Measurements from ENCODE around the gene USF1.

DNA sequence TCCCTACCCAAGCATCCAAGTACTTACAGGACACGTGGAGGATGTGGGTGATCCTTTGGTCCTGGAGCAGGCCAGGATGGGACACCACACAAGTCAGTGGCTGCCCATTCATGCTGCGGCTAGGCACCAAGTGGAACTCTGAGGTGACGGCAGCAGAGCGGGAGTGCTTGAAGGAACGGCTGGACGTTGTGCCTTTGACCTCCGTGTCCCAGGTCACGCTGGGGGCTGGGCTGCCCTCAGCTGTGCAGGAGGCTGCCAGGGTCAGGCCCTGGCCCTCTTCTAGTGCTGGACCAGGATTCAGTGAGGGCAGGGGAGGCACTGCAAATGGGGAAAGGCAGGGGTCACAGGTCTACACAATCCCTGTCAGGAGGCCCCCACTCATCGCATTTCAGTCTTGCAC, 31.6 kb upstream of the USF1 start:
- TF ChIP-seq ZNF8 (CRISPR knock-in tag; IDR thresholded peaks at IDR 0.05) (no peak), RARB (CRISPR knock-in tag; IDR thresholded peaks at IDR 0.05) (no peak), BACH2 (CRISPR knock-in tag; IDR thresholded peaks at IDR 0.05; ENCODE audit: borderline replicate concordance) (no peak), ZNF565 (CRISPR knock-in tag; conservative IDR thresholded peaks at IDR 0.05; ENCODE audit: low read depth) (no peak), CSDC2 (CRISPR knock-in tag; IDR thresholded peaks at IDR 0.05) (no peak), ZC3H10 (CRISPR knock-in tag; IDR thresholded peaks at IDR 0.05) (no peak), ZFP30 (CRISPR knock-in tag; IDR thresholded peaks at IDR 0.05) (no peak), SNAI2 (CRISPR knock-in tag; IDR thresholded peaks at IDR 0.05) (no peak)
- TF ChIP-seq, protein P1, sequence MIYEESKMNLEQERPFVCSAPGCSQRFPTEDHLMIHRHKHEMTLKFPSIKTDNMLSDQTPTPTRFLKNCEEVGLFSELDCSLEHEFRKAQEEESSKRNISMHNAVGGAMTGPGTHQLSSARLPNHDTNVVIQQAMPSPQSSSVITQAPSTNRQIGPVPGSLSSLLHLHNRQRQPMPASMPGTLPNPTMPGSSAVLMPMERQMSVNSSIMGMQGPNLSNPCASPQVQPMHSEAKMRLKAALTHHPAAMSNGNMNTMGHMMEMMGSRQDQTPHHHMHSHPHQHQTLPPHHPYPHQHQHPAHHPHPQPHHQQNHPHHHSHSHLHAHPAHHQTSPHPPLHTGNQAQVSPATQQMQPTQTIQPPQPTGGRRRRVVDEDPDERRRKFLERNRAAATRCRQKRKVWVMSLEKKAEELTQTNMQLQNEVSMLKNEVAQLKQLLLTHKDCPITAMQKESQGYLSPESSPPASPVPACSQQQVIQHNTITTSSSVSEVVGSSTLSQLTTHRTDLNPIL (CRISPR knock-in tag; IDR thresholded peaks at IDR 0.05; ENCODE audit: low read depth): no peak
